Stimulated activated CD8-positive, alpha-beta memory T cell treated with anti-CD3 and anti-CD28 coated beads, Interleukin-7, amount 100 ng/mL, for 4 hours (primary cell): ENCODE data around the gene PDZD8.
"Not testable (repeated sequence)": the region's sequence is repeated elsewhere in the genome, so short reads cannot be mapped to it uniquely, and the experiment has no call there.

Source experiments
- DNase-seq, 2 donors: peaks; one replicate each; pipeline ENCODE4 v3.0.0-alpha.2; 2020; ENCODE audit warnings: low read depth in 2 of 2

PDZD8 gene

DNA sequence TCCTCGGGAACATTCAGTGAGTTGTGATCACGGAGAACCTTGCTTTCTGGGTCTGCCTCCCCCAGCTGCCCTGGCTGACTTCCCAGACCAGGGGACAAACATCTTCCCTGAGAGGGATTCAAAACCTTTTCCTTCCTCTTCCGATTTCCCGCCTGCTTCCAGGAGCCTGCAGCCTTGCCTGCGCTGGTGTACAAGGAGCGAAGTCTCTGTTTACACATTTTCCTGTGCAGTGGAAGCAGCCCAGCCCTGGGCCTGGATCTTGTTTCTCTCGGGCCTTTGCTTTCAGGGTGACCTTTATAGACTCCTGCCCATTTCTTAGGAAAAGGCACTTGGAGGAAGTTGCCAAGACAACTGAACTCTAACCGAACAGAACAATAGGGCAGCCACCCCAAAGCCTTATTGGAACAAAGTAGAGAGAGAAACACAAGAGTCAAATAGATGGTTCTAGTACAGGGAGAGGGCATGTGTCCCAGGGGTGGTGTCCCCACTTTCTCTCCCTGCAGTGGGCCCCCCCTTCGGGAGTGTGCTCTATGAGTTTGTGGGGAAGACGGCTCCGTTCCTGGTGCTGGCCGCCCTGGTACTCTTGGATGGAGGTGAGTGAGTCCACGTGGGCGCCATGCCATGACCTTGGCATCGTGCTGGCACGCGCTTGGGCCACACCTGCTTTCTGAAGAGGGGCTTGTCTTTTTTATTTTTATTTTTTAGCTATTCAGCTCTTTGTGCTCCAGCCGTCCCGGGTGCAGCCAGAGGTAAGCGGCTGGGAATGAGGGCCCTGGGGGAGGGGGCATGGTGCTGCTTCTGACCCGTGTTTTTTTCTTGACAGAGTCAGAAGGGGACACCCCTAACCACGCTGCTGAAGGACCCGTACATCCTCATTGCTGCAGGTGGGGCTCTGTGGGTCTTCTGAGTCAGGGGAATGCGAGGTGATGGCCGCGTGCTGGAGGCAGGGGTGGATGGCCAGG, 120.2 kb downstream of the PDZD8 start:
- DNase-seq, result no peak

DNA sequence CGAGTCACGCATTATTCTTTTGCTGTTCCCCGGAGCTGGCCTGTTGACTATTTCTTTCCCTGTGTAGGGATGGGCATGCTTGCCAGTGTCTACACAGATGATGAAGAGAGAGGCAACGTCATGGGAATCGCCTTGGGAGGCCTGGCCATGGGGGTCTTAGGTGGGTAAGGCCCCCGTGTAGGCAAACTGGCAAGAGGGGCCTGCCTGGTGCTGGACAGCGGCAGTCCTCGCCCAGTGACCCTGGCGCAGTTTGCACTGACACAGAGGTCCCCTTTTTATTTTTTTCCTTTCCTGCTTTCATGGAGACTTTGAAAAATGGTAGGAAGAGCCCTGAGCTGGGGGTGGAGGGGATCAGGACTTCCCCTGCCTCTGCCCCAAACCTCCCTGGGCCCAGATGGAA, 120.9 kb downstream of the PDZD8 start:
- no peak for DNase-seq

DNA sequence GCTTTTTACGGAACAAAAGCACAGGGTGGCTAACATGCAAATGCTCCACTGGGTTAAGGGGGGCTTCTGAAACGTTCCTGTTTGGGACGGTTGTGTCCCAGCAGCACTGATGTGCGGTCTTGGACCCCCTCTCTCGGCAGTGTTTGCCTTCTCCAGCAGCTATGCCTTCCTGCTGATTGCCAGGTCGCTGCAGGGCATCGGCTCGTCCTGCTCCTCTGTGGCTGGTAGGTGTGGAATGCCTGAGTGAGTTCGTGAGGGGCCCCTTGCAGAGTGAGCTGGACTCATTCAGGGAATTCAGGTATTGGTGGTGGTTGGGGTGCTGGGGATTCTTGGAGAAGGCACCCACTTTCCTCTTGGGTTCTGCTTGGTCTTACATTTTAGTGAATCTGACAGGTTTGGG, 121.3 kb downstream of the PDZD8 start:
- DNase-seq, result no peak

DNA sequence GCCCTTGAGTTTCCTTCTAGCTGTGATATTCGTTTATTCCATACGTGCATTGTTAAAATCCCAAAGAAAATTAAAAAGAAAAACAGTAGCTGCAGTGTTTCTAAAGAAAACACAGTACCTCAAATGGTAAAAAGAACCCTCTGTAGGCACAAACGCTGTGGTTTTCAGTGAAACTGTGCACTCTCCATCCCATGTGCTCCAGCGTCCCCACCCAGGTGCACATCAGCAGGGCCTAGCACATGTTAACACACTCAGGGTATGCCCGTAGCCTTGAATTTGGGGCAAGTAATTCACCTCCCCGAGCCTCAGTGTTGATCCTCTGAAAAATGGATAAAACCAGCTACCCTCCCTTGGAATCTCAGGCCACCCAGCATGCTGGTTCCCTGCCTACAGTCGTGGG, 124.8 kb downstream of the PDZD8 start:
- no peak for DNase-seq

DNA sequence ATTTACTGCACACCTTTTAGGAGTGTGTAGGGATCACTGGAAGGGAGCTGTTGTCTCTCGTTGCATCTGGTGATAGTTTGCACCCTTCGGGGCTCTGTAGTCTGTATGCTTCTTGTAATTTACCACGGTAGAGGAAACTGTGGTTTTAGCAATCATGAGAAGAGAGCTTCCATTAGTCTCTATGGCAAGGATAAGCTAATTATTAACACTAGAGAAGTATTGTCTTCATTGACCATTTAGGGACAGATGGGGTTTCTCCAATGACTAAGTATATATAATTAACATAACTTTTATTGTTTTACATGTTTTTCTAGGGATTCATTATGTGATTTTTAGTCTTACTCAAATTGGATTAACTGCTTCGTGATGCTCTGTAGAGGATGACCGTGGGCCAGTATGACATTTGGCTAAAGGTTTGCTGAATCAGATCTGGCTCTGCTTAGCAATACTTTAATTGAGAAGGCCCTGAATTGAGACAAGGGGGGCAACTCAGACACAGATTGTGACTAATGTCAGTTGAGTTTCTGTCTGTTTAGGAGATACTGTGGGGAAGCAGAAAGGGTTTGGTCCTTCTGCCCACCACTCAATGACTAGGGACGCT, 125.6 kb downstream of the PDZD8 start:
- DNase-seq, result no peak

DNA sequence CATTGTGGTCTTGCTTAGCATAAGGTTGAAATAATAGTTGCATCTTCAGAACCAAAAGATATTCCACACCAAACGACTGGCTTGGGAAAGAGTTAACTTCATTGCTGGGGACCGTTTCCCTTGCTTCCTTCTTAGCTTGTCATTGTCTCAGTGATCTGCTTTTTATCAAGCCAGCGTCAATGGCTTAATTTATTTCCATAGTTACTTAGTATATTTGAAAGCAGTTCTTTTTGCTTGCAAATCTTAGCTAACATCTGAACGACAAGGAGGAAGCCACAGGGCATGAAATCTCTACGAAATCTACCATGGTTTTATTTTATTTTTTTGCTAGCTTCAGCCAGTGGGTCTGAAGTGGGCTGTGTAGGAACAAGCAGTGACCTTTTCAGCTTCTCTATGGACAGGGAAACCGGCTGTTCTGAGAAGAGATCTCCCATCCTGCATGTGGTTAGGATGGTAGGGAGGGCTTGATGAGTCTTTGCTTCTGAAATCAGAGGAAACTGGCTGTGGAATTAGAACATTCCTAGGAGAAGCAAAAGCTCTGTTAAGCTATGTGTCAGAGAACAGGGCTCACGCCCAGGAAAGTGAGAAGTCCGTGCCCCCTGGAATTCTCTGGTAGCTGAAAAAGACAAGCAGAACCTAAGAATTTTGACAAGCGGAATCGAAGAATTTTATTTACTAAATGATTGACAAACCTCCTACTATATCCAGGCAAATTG, 126.3 kb downstream of the PDZD8 start:
- DNase-seq, result no peak

DNA sequence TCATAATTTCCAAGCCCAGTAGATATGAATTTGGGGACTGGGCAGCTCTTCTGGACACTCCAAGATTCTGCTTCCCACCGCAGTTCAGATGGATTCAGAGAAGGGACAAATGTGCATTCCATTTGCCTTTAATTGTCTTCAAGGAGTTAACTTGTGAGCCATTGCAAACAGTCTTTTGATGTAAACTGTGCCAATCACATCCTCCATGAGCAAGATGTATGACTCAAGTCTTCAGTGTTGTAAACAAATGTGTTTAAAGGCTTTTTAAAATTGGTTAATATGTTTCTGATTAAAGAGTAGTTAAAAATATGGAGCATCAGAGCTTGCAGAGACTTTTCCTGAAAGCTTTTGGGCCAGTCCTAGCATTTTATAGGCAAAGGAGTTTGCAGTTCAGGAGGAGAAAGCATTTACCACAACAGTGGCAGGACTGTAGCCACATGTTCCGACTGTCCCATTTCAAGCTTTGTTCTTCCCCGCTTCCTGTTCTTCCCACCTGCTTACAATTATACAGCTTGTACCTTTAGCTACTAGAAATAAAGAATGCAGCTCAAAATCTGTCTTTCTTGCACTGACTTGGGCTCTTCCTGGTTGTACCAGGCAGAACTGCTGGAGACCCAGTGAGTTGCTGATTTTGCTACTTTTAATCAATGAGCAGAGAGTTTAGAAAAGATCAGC, 128.1 kb downstream of the PDZD8 start:
- no peak for DNase-seq

DNA sequence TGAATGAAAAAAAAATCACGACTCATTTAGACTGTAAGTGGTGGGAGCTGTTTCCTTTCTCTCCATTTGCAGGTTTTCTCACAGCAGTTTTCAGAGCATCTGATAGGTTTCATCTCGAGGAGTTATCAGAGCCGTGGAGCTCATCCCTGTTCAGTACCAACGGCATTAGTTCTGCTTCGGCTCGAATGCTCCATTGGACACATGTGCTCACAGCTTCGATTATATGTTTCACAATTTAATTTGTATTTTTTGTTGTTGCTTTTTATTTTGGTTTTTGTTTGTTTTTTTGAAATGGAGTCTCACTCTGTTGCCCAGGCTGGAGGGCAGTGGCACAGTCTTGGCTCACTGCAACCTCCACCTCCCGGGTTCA, 132.8 kb downstream of the PDZD8 start:
- DNase-seq, result no peak

DNA sequence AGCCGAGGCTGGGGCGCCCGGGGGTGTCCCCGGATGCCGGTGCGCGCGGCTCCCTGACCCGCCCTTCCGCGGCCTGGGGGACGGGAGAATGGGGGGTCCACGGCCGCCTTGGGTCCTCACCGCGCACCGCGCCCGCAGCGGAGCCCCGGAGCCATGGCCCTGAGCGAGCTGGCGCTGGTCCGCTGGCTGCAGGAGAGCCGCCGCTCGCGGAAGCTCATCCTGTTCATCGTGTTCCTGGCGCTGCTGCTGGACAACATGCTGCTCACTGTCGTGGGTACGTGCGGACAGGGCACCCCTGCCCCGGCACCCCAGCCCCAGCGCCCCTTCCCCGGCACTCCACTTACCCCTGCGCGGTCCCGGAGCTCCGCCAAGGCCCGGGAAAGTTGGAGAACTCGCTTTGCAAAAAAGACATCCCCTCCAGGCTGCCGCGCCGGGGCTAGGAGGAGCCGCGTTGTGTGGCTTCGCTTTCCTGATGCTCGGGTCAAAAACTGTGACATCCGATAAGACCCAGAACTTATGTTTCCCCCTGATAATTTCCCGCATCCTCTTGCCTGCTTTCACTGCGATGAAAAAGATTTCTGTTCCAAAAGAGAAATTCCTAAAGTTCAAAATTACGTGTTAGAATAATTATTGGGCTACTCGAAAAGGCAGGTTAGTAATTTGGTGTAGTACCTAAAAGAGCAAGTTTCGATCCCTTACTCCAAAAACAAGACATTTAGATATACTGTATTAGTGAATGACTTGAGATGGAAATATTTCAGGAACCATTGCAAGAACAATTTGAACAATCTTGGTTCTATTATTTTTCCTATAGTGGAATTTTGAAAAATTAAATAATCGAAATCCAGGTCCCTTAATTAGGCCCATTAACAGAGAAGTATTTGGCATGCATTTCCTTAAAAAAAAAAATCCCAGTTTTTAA, 133.4 kb downstream of the PDZD8 start:
- no peak for DNase-seq

DNA sequence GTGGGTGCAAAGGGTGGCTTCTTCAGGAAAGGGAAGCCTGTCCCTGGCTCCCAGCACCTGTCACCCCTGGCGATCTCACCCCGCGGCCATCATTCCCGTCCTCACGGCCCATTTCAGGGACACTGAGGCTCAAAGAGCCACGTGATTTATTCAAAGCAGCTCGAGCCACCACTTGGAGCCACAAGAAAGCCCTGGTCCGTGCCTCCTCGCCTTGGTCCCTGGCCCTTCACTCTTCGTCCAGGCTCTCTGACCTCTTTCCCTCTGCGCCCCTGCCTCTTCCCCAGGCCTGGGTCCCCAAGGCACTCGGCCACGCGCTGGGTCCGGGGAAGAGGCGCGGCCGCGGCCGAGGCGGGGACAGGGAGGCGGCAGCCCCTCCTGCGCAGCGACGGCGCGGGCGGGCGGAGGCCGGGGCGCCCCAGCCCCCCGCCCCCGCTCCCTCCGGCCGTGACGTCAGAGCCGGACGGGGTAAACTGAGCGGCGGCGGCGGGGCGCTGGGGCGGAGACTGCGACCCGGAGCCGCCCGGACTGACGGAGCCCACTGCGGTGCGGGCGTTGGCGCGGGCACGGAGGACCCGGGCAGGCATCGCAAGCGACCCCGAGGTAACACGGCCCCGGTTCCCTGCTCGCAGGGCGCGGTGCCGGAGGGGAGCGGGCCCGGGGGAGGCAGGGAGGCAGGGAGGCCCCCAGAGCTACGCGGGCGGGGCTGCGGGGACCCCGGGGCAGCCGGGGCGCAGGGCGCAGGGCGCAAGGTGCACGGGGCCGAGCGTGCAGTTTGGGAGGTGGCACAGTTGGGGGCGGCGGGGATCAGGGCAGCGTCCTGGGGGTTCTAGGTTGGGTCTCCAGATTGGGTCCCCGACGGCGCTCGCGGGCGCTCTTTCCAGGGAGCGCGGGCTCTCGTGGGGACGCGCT, 134.4 kb downstream of the PDZD8 start, which contains the start of gene SLC18A2:
Gene SLC18A2 (plus strand): TSS at position 494 of the 909 bp plus-strand sequence. CDS start 580 bp downstream, outside the sequence.
- DNase-seq, result no peak

DNA sequence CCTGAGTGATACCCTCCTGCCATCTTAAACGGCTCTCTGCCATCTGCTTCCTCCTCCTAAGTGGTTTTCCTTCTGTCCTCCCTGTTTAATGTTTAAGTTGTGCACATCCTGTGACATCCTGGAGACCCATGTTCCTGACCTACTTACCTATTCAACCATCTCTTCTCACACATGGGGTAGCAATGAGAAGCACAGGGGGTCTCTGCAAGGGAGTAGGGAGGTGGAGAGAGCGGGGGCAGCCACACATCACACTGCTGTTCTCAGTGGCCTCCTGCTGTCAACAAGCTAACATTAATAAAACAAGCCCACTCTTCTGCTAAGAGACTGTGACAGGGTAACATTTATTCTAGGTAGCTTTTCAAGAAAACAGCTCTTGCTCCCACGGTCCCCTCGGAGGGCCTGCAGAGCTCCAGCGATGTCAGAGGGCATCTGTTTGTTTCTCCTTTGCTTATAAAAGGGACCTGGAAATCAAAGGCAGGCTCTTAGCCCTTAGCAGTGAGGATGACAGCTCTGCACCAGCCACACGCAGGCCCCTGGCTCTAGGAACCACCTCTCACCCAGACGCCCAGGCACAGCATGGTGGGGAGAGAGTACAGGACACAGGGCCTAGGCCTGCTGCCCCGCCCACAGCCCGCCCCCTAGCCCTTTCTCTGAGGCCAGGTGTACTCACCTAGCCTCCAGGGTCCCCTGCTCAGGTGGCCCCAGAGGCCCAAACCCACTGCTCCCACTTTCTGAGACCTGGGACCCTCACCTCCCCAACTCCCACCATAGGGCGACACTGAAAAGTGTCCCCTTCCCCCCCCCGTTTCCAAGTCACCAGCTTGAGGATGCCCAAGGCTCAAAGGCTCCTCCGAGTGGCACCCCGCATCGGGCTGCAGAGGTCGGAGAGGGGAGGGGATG, 135.3 kb downstream of the PDZD8 start:
- DNase-seq, result no peak

DNA sequence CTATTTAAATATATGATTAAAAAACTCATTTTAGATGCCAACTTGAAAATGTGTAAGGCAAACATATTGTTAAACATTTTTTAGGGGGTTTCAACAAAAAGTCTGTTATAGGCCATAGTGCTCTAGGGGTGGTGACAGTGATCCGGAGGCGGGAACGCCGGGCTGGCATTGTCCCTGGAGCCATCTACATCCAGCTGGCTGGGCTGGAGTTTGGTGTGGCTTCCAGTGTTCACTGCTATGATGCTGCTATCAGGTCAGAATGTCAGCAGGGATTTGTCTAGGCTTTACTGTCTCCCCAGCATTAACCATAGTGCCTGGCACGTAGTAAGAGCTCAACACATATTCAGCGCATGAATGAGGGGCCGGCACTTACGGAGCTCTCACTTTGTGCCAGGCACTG, 136.2 kb downstream of the PDZD8 start:
- no peak for DNase-seq

DNA sequence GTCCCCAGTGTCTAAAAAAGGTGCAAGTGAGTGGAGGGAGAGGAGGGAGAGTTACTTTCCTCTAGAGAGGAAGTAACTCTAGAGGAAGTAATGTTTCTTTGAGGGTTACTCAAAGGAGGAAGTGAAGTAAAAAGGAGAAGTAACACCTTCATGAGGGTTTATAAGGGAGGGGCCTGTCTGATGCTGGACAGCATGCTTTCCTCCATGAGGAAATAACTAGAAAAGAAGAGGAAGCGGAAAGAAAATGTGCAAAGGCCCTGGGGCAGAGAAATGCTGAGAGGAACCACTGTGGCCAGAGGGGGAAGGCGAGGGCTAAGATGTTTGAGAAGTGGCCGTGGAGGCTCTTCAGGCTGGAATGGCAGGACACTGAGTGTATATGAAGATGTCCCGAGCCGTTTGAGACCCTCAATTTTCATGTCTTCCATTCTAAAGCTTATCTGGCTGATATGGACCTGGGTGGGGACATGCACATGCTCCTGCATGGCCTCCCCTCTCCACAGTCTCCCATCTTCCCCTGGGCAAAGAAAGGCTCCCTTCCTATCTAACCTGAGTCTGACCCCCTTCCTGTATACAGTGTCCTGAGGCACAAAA, 137.7 kb downstream of the PDZD8 start:
- DNase-seq, result no peak

DNA sequence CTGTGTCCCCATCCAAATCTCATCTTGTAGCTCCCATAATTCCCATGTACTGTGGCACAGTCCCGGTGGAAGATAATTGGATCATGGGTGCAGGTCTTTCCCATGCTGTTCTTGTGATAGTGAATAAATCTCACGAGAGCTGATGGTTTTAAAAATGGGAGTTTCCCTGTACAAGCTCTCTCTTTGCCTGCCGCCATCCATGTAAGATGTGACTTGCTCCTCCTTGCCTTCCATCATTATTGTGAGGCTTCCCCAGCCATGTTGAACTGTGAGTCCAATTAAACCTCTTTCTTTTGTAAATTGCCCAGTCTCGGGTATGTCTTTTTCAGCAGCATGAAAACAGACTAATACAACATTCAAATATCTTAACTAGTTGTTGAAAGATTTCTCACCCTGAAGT, 145.1 kb downstream of the PDZD8 start:
- DNase-seq, result not testable (repeated sequence)

DNA sequence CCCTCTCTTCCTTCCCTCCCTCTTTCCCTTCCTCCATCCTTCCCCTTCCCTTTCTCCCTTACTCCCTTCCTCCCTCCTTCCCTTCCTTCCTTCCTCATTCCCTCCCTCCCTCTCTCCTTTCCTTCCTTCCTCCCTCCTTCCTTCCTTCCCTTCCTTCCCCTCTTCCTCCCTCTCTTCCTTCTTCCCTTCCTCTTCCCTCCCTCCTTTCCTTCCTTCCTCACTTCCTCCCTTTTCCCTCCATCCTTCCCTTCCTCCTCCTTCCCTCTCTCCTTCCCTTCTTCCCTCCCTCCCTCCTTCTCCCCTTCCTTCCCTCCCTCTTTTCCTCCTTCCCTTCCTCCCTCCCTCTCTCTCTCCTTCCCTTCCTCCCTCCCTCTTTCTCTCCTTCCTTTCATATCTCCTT, 147.0 kb downstream of the PDZD8 start:
- DNase-seq, result no peak
